ACHN (cell line): Measurements from ENCODE around the gene SLC2A8.
A peak's percentile ranks its signal among the peaks of the same experiment; 100 is the strongest.

Source experiments
- DNase-seq: peaks from one replicate; pipeline ENCODE4 v3.0.0-alpha.2; 2015
- in situ Hi-C: cut with HindIII; loops from 2 replicates; pipeline ENCODE4 v1.10.0; 2017; ENCODE audit warnings: low sequenced_read_pairs, low pct_ligation_motif_present, low pct_unique_long_range_greater_than_20kb

The SLC2A8 gene

GRCh38 chr9:127370672-127371648 lies 26.0 kb upstream of the SLC2A8 start:
- no peak for DNase-seq
- in situ Hi-C loops: no loop called here

- in situ Hi-C loops: no loop called here
These were observed 16.5 kb upstream of the SLC2A8 start for GRCh38 chr9:127380479-127380878.

GRCh38 chr9:127382541-127382940 lies 14.4 kb upstream of the SLC2A8 start:
- DNase-seq: no peak
- in situ Hi-C loops: no loop called here

More at GRCh38 chr9:127380479-127380878, 16.5 kb upstream of the SLC2A8 start:
- no peak for DNase-seq

- in situ Hi-C loops: no loop called here
- no peak for DNase-seq
These were observed 12.8 kb upstream of the SLC2A8 start for GRCh38 chr9:127384016-127384730.

GRCh38 chr9:127384901-127385300 lies 12.1 kb upstream of the SLC2A8 start:
- DNase-seq: no peak
- in situ Hi-C loops: no loop called here

- DNase-seq: no peak
- in situ Hi-C loops: no loop called here
These were observed 10.7 kb upstream of the SLC2A8 start for GRCh38 chr9:127386249-127386648.

GRCh38 chr9:127386981-127387380 lies 10.0 kb upstream of the SLC2A8 start:
- in situ Hi-C loops: no loop called here
- DNase-seq: no peak

- in situ Hi-C loops: no loop called here
These were observed 8.7 kb upstream of the SLC2A8 start for GRCh38 chr9:127388037-127388855.

GRCh38 chr9:127388856-127389238 lies 8.1 kb upstream of the SLC2A8 start:
- peak; percentile 63 for DNase-seq
- in situ Hi-C loops: no loop called here

More at GRCh38 chr9:127388037-127388855, 8.7 kb upstream of the SLC2A8 start:
- peak; percentile 95 for DNase-seq

- DNase-seq: no peak
- in situ Hi-C loops: no loop called here
These were observed 7.4 kb upstream of the SLC2A8 start for GRCh38 chr9:127389381-127390247.

- no peak for DNase-seq
- in situ Hi-C loops: no loop called here
These were observed 6.8 kb upstream of the SLC2A8 start for GRCh38 chr9:127390248-127390545.

- in situ Hi-C loops: no loop called here
- no peak for DNase-seq
These were observed 6.4 kb upstream of the SLC2A8 start for GRCh38 chr9:127390563-127390962.

- DNase-seq: no peak
- in situ Hi-C loops: no loop called here
These were observed 4.8 kb upstream of the SLC2A8 start for GRCh38 chr9:127392166-127392565.

- no peak for DNase-seq
- in situ Hi-C loops: no loop called here
These were observed 4.0 kb upstream of the SLC2A8 start for GRCh38 chr9:127392976-127393375.

GRCh38 chr9:127393645-127394044 lies 3.3 kb upstream of the SLC2A8 start:
- in situ Hi-C loops: no loop called here
- no peak for DNase-seq

GRCh38 chr9:127395497-127396252 lies 1.3 kb upstream of the SLC2A8 start:
- in situ Hi-C loops: no loop called here
- DNase-seq: no peak

- in situ Hi-C loops: no loop called here
- no peak for DNase-seq
These were observed 639 bp upstream of the SLC2A8 start for GRCh38 chr9:127396253-127396807.
